ENCODE data around the gene SMG6.

DNA sequence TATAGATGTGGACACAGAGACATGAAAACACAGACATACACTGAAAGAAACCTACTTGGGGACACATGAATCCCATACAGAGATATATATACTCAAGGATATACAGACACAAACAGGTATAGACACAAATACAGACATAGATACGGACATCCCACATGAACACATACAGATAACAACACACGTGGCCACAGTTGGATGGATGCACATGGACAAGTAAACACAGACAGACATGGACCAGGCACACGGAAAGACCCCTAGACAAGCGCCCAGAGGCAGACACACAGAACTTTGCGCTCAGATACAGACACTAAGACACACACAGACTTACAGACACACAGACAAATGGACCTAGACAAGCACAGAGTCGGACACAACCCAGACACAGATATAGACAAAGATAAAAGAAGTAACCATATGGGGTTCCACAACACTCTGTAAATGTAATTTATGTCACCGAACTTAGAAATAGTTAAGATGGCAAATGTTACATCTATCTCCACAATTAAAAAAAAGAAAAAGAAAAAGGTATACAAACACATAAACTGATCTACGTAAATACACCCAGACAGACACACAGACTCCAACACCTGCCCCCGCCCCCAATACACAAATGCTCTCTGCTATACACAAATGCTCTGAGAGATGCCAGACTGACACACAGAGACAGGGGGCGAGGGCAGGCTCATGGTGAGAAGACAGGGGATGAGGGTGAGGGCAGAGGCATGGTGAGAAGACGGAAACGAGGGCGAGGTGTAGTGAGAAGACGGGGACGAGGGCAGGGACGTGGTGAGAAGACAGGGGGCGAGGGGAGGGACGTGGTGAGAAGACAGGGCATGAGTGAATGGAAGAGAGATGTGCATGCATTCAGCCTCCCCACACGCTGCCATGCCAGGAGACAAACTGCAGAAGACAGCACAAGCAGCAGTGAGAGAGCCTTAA is 118.3 kb downstream of the SMG6 start:
- TF ChIP-seq, protein P1, sequence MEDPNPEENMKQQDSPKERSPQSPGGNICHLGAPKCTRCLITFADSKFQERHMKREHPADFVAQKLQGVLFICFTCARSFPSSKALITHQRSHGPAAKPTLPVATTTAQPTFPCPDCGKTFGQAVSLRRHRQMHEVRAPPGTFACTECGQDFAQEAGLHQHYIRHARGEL (CRISPR knock-in tag; IDR thresholded peaks at IDR 0.05): no peak
- TF ChIP-seq TRIM24 (CRISPR knock-in tag; IDR thresholded peaks at IDR 0.05) (no peak), EP300 (IDR thresholded peaks at IDR 0.05; ENCODE audit: low read depth in 2 of 2, low read length in 2 of 2) (no peak), EP300 (CRISPR knock-in tag; IDR thresholded peaks at IDR 0.05; ENCODE audit: borderline replicate concordance) (no peak), GABPA (IDR thresholded peaks at IDR 0.05; ENCODE audit: low read depth, low read length) (no peak), GABPA (CRISPR knock-in tag; IDR thresholded peaks at IDR 0.05; ENCODE audit: low read depth) (no peak), TOE1 (CRISPR knock-in tag; IDR thresholded peaks at IDR 0.05) (no peak), MAFK (conservative IDR thresholded peaks at IDR 0.05 in 1 of 2, IDR thresholded peaks at IDR 0.05 in 1 of 2; ENCODE audit: low read length in 2 of 2) (no peak), PHF5A (CRISPR knock-in tag; IDR thresholded peaks at IDR 0.05; ENCODE audit: low read depth, unreplicated experiment) (no peak), SIN3A (IDR thresholded peaks at IDR 0.05; ENCODE audit: borderline replicate concordance, low read depth, low read length) (no peak)
- TF ChIP-seq, protein P2, sequence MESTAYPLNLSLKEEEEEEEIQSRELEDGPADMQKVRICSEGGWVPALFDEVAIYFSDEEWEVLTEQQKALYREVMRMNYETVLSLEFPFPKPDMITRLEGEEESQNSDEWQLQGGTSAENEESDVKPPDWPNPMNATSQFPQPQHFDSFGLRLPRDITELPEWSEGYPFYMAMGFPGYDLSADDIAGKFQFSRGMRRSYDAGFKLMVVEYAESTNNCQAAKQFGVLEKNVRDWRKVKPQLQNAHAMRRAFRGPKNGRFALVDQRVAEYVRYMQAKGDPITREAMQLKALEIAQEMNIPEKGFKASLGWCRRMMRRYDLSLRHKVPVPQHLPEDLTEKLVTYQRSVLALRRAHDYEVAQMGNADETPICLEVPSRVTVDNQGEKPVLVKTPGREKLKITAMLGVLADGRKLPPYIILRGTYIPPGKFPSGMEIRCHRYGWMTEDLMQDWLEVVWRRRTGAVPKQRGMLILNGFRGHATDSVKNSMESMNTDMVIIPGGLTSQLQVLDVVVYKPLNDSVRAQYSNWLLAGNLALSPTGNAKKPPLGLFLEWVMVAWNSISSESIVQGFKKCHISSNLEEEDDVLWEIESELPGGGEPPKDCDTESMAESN (CRISPR knock-in tag; conservative IDR thresholded peaks at IDR 0.05): no peak
- TF ChIP-seq, protein P3, sequence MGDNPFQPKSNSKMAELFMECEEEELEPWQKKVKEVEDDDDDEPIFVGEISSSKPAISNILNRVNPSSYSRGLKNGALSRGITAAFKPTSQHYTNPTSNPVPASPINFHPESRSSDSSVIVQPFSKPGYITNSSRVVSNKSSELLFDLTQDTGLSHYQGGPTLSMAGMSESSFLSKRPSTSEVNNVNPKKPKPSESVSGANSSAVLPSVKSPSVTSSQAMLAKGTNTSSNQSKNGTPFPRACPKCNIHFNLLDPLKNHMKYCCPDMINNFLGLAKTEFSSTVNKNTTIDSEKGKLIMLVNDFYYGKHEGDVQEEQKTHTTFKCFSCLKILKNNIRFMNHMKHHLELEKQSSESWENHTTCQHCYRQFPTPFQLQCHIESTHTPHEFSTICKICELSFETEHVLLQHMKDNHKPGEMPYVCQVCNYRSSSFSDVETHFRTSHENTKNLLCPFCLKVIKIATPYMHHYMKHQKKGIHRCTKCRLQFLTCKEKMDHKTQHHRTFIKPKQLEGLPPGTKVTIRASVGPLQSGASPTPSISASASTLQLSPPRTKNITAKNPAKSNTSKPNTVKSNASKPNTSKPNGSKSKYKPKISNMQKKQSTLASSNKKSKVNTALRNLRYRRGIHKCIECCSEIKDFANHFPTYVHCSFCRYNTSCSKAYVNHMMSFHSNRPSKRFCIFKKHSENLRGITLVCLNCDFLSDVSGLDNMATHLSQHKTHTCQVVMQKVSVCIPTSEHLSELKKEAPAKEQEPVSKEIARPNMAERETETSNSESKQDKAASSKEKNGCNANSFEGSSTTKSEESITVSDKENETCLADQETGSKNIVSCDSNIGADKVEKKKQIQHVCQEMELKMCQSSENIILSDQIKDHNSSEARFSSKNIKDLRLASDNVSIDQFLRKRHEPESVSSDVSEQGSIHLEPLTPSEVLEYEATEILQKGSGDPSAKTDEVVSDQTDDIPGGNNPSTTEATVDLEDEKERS (CRISPR knock-in tag; IDR thresholded peaks at IDR 0.05): no peak

Data from HepG2 (cell line).